Right hindlimb (tissue), 1 donor: ENCODE data around the gene LIX1.
"Not testable (repeated sequence)": the region's sequence is repeated elsewhere in the genome, so short reads cannot be mapped to it uniquely, and the experiment has no call there.

ENCODE experiments used
- DNase-seq: peaks from one replicate; pipeline ENCODE4 v3.0.0-alpha.2; 2018

LIX1 gene

DNA sequence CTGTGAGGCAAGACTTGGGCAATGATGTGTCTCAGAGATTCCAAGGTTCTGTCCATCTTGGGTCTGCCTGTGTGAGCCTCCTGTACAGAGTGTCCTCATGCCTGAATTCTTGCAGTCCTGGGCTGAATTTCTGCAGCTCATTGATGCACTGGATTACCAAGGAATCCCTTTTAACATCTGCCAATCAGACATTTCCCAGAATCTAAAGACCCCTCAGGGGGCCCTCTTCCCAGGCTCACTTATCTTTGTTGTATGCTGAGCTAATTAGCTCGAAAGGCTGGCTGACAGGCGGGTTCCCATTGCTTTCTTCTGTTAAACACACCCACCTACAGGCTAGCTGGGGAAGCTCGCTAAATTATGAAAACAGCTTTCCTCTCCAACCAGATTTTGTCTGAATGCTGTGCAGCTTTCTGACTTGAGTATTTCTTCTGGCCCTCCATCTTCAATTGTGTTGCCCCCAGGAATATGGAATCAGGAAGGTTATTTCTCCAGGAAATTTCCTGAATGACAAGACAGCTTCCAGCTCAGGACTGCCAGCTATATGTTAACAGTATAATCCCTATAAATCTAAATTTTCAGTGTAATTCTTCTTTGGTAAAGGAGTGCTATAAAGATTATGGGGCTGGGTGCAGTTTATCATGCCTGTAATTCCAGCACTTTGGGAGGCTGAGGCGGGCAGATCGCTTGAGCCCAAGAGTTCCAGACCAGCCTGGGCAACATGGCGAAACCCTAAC, at the start of gene LIX1:
TSS of gene LIX1 (minus strand) at position 91 of the 734 bp plus-strand sequence. CDS start at position 56, 35 bp downstream.
- DNase-seq, result peak; percentile 75

DNA sequence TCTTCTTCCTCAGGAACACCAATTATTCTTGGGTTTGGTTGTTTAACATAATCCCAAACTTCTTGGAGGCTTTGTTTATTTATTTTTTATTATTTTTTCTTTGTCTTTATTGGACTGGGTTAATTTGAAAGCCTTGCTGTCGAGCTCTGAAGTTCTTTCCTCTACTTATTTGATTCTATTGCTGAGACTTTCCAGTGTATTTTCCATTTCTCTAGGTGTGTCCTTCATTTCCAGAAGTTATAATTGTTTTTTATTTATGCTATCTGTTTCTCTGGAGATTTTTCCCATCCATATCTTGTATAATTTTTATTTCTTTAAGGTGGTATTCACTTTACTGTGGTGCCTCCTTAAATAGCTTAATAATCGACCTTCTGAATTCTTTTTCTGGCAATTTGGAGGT, 49.5 kb upstream of the LIX1 start:
- DNase-seq, result no peak

DNA sequence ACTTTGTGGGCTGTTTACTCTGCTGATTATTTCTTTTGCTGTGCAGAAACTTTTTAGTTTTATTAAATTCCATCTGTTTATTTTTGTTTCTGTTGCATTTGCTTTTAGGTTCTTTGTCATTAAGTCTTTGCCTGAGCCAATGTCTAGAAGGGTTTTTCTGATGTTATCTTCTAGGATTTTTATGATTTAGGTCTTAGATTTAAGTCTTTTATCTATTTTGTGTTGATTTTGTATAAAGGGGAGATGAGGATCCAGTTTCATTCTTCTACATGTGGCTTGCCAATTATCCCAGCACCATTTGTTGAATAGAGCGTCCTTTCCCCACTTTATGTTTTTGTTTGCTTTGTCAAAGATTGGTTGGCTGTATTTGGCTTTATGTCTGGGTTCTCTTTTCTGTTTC, 47.1 kb upstream of the LIX1 start:
- DNase-seq, result not testable (repeated sequence)

GRCh38 chr5:97183930-97184213, 41.5 kb upstream of the LIX1 start:
- DNase-seq, result no peak

GRCh38 chr5:97183100-97183929, 40.9 kb upstream of the LIX1 start, which contains the start of gene RIOK2:
Gene RIOK2, minus strand, starts transcription at chr5:97183247. Its CDS starts 56 bp downstream, at chr5:97183191.
- peak; percentile 96 for DNase-seq

DNA sequence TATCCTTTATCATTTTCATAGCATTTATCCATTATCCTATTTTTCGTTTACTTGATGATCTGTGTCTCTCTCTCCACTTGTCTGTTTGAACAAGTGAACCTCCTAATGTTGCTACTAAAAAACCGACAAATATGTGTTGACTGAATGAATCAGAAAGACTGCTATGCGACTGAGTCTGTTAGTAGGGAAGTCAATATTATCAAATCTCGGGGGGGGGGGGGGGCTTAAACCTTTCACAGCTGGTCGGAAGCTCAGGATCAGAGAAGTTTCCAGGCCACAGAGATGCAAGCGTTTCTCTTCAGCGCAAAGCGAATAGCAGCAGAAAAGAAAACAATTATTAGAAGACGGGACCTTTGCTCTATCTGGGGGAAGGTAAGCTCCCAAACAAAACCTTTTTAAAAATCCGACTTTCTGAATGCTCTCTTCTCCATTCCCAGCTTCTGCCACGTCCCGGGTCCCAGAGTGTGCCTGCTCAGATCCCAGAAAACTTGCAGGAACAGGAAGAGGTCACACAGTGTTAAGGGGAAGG, 40.2 kb upstream of the LIX1 start:
- DNase-seq, result no peak

DNA sequence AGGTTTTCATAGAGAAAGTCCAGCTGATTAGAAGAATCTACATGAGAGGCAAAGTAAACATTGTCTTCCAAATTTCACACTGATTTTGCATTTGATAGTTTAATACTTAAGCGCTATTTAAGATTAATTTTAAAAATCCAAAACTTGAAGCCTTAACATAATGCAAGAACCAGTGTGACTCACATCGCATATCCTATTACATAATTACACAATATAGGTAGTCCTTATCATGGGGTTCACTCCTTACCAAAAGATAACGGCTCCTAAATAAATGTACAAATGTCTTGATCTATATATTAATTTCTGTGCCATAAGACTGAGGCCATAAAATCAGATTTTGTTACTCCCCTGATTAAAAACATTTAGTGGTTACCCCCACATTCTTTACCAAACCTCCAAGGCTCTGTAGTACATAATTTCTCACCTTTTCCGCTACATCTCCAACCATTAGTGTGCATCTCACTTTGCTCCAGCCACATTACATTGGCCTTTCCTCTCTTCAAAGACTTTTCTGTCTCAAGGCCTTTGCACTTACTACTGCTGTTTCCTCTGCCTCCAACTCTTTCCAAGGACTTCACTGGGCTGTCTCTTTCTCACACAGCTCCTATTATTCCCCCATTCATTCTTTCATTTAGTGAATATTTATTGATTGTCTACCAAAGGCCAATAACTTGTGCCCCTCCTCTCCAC, 39.6 kb upstream of the LIX1 start:
- no peak for DNase-seq

DNA sequence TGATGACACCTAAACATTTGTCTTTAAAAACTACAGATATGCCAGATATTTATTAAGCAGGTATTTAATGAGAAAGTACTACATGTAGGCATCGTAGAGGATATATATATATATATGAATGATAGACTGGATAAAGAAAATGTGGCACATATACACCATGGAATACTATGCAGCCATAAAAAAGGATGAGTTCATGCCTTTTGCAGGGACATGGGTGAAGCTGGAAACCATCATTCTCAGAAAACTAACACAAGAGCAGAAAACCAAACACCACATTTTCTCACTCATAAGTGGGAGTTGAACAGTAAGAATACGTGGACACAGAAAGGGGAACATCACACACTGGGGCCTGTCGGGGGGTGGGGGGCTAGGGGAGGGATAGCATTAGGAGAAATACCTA, 37.0 kb upstream of the LIX1 start:
- not testable (repeated sequence) for DNase-seq

GRCh38 chr5:97172227-97172626, 29.8 kb upstream of the LIX1 start:
- DNase-seq, result no peak

GRCh38 chr5:97171703-97172102, 29.3 kb upstream of the LIX1 start:
- no peak for DNase-seq

DNA sequence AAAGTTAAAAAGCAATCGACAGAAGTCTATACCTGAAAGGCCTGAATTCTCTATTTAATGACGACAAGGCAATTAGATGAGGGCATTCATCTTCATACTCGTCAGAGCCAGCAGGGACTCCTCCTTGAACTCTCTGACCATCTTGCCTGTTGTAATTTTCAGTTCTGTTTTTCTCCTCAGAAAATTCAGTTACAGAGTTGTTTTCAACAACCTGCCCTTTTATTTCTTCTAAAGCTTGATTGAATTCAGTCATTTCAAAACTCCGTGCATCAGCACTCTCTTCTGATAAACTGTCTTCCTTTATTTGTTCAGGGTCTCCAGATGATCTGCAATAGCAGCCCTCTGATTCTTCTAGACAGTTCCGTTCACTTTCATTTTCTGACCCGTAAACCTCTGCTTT, 25.0 kb upstream of the LIX1 start:
- DNase-seq, result no peak

GRCh38 chr5:97165726-97166125, 23.3 kb upstream of the LIX1 start:
- DNase-seq, result no peak

GRCh38 chr5:97164846-97165245, 22.4 kb upstream of the LIX1 start:
- no peak for DNase-seq

GRCh38 chr5:97163790-97164285, 21.4 kb upstream of the LIX1 start:
- no peak for DNase-seq

GRCh38 chr5:97163360-97163764, 21.0 kb upstream of the LIX1 start:
- no peak for DNase-seq

GRCh38 chr5:97162045-97162444, 19.6 kb upstream of the LIX1 start:
- peak; percentile 68 for DNase-seq

GRCh38 chr5:97157689-97158088, 15.3 kb upstream of the LIX1 start:
- no peak for DNase-seq

DNA sequence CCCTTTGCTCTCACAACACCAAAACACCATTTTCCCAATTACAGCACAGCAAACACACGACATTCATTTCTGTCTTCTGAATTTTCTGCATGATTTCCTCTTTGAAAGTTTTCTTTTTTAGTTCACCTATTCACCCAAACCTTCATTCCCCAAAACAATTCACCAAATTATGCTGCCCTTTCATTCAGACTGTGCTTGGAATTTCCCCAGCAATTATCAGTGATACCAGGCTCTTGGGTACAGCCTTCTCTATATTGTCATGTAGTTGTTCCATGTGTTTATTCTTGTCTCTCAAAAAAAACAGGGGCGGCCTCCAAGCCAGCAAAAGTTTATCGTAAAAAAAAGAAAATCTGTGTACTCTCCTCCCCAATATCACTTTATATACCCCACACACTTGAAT, 9.0 kb upstream of the LIX1 start:
- DNase-seq, result no peak

- no peak for DNase-seq
Observed at GRCh38 chr5:97150401-97150800, 8.0 kb upstream of the LIX1 start.

DNA sequence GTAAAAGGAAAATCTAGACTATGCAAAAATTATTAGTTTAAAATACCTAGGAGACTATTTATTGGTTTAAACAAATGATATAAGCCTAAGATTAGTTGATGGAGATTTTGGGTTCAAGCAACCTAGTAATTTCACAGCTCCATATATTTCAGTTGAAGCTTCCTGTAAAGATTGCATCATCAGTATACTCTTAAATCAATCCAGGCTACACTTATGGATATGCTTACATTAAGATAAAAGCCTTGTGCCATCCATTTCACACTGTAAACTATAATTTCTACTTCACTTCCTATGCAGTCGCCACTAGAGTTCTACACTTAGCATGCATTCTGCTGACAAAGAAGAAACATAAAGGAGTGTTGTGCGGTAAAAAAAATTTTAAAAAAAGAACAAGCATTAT, 7.3 kb upstream of the LIX1 start:
- DNase-seq, result no peak

GRCh38 chr5:97148288-97148687, 5.9 kb upstream of the LIX1 start:
- DNase-seq, result no peak

GRCh38 chr5:97143704-97144103, 1.3 kb upstream of the LIX1 start:
- DNase-seq, result no peak

DNA sequence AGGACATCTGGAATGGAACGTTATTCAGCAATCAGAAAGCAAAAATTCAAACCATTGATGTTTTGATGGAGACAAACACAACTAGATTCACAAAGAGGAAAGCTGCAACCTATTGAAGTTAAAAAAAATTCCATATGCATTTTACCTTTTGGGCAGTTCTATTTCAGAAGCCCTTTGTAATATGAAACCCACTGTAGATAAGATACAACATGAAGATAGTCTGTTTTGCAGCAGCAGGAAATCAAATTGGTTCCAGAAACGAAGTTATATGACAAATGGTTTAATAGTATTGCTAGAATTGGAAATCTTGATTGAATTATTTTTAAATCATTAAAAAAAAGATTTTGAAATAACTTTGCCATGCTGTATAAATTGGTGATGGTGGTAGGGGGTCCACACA, 872 bp downstream of the LIX1 start:
- no peak for DNase-seq
